ENCODE data around the gene OR51T1. TPM values are rescaled to one million over a fixed set of nuclear protein-coding genes. Genes with fewer than 3 reads are reported as not detected.
"Not testable (repeated sequence)": the region's sequence is repeated elsewhere in the genome, so short reads cannot be mapped to it uniquely, and the experiment has no call there.

OR51T1 gene, protein sequence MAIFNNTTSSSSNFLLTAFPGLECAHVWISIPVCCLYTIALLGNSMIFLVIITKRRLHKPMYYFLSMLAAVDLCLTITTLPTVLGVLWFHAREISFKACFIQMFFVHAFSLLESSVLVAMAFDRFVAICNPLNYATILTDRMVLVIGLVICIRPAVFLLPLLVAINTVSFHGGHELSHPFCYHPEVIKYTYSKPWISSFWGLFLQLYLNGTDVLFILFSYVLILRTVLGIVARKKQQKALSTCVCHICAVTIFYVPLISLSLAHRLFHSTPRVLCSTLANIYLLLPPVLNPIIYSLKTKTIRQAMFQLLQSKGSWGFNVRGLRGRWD
- total RNA-seq (not detected), polyA plus RNA-seq (not detected)
- long read RNA-seq, donor 1: 0 reads
- long read RNA-seq, donor 2: 0 reads
- long read RNA-seq, donor 3: 0 reads

DNA sequence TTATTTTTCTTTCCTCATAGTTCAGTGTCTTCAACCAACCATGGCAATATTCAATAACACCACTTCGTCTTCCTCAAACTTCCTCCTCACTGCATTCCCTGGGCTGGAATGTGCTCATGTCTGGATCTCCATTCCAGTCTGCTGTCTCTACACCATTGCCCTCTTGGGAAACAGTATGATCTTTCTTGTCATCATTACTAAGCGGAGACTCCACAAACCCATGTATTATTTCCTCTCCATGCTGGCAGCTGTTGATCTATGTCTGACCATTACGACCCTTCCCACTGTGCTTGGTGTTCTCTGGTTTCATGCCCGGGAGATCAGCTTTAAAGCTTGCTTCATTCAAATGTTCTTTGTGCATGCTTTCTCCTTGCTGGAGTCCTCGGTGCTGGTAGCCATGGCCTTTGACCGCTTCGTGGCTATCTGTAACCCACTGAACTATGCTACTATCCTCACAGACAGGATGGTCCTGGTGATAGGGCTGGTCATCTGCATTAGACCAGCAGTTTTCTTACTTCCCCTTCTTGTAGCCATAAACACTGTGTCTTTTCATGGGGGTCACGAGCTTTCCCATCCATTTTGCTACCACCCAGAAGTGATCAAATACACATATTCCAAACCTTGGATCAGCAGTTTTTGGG, at the start of gene OR51T1:
Gene OR51T1 (plus strand): TSS at position 41 of the 641 bp plus-strand sequence. CDS start 0 bp downstream, at position 41.
- intact Hi-C loops (cut with DNase I): no loop called here
- H3K4me3 ChIP-seq: no peak within 1 kb of the TSS
- H3K36me3 ChIP-seq: no peaks in the 10 kb centered on the region
- H3K4me1 ChIP-seq: no peaks in the 10 kb centered on the region
- H3K9me3 ChIP-seq: no peaks in the 10 kb centered on the region
- WGBS, 2 donors: 62 to 70% methylated on average over 8 of the region's 8 CpGs
- no peak for DNase-seq
- no peak within 1 kb of the TSS for H3K27ac ChIP-seq
- ATAC-seq: no peak
- TF ChIP-seq, protein P1, sequence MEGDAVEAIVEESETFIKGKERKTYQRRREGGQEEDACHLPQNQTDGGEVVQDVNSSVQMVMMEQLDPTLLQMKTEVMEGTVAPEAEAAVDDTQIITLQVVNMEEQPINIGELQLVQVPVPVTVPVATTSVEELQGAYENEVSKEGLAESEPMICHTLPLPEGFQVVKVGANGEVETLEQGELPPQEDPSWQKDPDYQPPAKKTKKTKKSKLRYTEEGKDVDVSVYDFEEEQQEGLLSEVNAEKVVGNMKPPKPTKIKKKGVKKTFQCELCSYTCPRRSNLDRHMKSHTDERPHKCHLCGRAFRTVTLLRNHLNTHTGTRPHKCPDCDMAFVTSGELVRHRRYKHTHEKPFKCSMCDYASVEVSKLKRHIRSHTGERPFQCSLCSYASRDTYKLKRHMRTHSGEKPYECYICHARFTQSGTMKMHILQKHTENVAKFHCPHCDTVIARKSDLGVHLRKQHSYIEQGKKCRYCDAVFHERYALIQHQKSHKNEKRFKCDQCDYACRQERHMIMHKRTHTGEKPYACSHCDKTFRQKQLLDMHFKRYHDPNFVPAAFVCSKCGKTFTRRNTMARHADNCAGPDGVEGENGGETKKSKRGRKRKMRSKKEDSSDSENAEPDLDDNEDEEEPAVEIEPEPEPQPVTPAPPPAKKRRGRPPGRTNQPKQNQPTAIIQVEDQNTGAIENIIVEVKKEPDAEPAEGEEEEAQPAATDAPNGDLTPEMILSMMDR (IDR thresholded peaks at IDR 0.05): no peak
- no peaks in the 10 kb centered on the region for H3K27me3 ChIP-seq

- intact Hi-C loops (cut with DNase I): no loop called here
- Histone ChIP-seq H3K27ac (no peak overlapping the region), H3K27me3 (peaks cover 0 to 3% (median 0%) of the 10 kb centered on the region in 7 donors), H3K36me3 (no peaks in the 10 kb centered on the region), H3K9me3 (no peaks in the 10 kb centered on the region), H3K4me1 (no peaks in the 10 kb centered on the region), H3K4me3 (no peak overlapping the region)
- TF ChIP-seq, protein P1 (IDR thresholded peaks at IDR 0.05): no peak
- 84 to 89% methylated on average over 2 of the region's 2 CpGs for WGBS, 2 donors
- ATAC-seq: no peak
- DNase-seq: no peak
Measured at GRCh38 chr11:4839851-4840549, 41.7 kb upstream of the OR51T1 start.

GRCh38 chr11:4848908-4849532, 32.7 kb upstream of the OR51T1 start, which contains the start of gene OR51S1:
Gene OR51S1 (minus strand): TSS chr11:4849208. CDS start chr11:4849208, 0 bp downstream.
- Histone ChIP-seq H3K36me3 (no peaks in the 10 kb centered on the region), H3K4me3 (no peak within 1 kb of the TSS), H3K27ac (no peak within 1 kb of the TSS), H3K27me3 (no peaks in the 10 kb centered on the region), H3K9me3 (no peaks in the 10 kb centered on the region), H3K4me1 (peaks cover 0 to 8% (median 0%) of the 10 kb centered on the region in 9 donors)
- intact Hi-C loops (cut with DNase I): no loop called here
- ATAC-seq (no peak), DNase-seq (no peak)
- WGBS, 2 donors: 74 to 78% methylated on average over 9 of the region's 9 CpGs
- TF ChIP-seq, protein P1 (IDR thresholded peaks at IDR 0.05): no peak

GRCh38 chr11:4851033-4851432, 30.7 kb upstream of the OR51T1 start:
- Histone ChIP-seq H3K27ac (no peak overlapping the region), H3K9me3 (no peaks in the 10 kb centered on the region), H3K27me3 (no peaks in the 10 kb centered on the region), H3K4me1 (peaks cover 0 to 8% (median 0%) of the 10 kb centered on the region in 9 donors), H3K36me3 (no peaks in the 10 kb centered on the region), H3K4me3 (peak overlapping the region in 1 of 10 donors; percentile 14)
- ATAC-seq: peak in 7 of 8 donors; percentile 30 to 94 (median 82)
- intact Hi-C loops (cut with DNase I): no loop called here
- TF ChIP-seq, protein P1 (IDR thresholded peaks at IDR 0.05): no peak
- 5 to 7% methylated on average over 4 of the region's 4 CpGs for WGBS, 2 donors
- DNase-seq: peak in 1 of 2 donors; percentile 29

GRCh38 chr11:4854286-4854685, 27.4 kb upstream of the OR51T1 start:
- H3K27me3 ChIP-seq; DNase-seq; H3K4me3 ChIP-seq; H3K27ac ChIP-seq; H3K36me3 ChIP-seq; H3K9me3 ChIP-seq; H3K4me1 ChIP-seq; intact Hi-C loops (cut with DNase I); ATAC-seq: not testable (repeated sequence)
- WGBS, 2 donors: 91 to 93% methylated on average over 7 of the region's 7 CpGs
